Effector memory CD4-positive, alpha-beta T cell (primary cell): ENCODE data around the gene UROC1.

Experiments used
- DNase-seq, 3 donors: peaks; one replicate each; pipeline ENCODE4 v3.0.0-alpha.2; 2020
- H3K27ac ChIP-seq: 2 replicates; pipeline ENCODE4 v1.7.0; 2013; ENCODE audit warnings: mild to moderate bottlenecking, low read length, moderate library complexity; ENCODE audit not compliant: insufficient read depth, poor library complexity, severe bottlenecking
- H3K27me3 ChIP-seq: replicated peaks from 2 replicates; pipeline ENCODE4 v1.7.0; 2013; ENCODE audit warnings: mild to moderate bottlenecking, low read length; ENCODE audit not compliant: insufficient read depth, control insufficient read depth, poor library complexity, severe bottlenecking
- H3K36me3 ChIP-seq: 2 replicates; pipeline ENCODE4 v1.7.0; 2013; ENCODE audit warnings: mild to moderate bottlenecking, low read length, moderate library complexity; ENCODE audit not compliant: control insufficient read depth, insufficient read depth
- H3K4me1 ChIP-seq: 2 replicates; pipeline ENCODE4 v1.7.0; 2013; ENCODE audit warnings: low read length, mild to moderate bottlenecking; ENCODE audit not compliant: control insufficient read depth, insufficient read depth, poor library complexity, severe bottlenecking
- H3K4me3 ChIP-seq: 2 replicates; pipeline ENCODE4 v1.7.0; 2013; ENCODE audit warnings: low read length, low read depth, mild to moderate bottlenecking; ENCODE audit not compliant: insufficient read depth, poor library complexity, severe bottlenecking
- H3K9me3 ChIP-seq: 2 replicates; pipeline ENCODE4 v1.7.0; 2013; ENCODE audit warnings: mild to moderate bottlenecking, low read length, moderate library complexity; ENCODE audit not compliant: control insufficient read depth

The UROC1 gene

GRCh38 chr3:126481808-126482502, 35.6 kb downstream of the UROC1 start:
- Histone ChIP-seq H3K4me1 (peaks cover 2% of the 10 kb centered on the region), H3K27me3 (no peaks in the 10 kb centered on the region), H3K4me3 (no peak overlapping the region), H3K9me3 (no peaks in the 10 kb centered on the region), H3K36me3 (no peaks in the 10 kb centered on the region), H3K27ac (no peak overlapping the region)
- no peak for DNase-seq

GRCh38 chr3:126480861-126481260, 36.7 kb downstream of the UROC1 start:
- Histone ChIP-seq H3K27me3 (no peaks in the 10 kb centered on the region), H3K9me3 (no peaks in the 10 kb centered on the region), H3K4me1 (peaks cover 4% of the 10 kb centered on the region), H3K36me3 (no peaks in the 10 kb centered on the region), H3K27ac (no peak overlapping the region), H3K4me3 (no peak overlapping the region)
- no peak for DNase-seq

DNA sequence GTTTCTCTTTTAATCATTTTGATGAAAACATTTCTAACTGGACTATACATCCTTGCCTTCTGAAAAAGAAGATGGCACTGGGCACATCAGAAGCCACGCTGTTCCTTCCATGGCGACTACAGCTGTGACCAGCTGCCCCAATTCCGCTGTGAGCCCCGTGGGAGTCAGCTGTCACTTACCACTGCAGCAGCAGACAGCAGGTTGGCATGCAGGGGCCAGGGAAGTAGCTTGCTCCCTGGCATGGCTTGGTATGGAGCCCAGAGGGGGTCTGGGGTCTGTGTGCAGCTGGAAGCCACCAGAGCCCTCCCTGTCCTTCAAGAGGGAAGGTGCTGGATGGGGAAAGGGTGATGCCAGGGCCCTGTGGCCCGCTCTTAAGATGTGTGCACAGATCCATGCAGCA, 37.4 kb downstream of the UROC1 start:
- H3K4me1 ChIP-seq = peaks cover 4% of the 10 kb centered on the region
- no peak overlapping the region for H3K27ac ChIP-seq
- DNase-seq = no peak
- H3K27me3 ChIP-seq = no peaks in the 10 kb centered on the region
- no peak overlapping the region for H3K4me3 ChIP-seq
- H3K36me3 ChIP-seq = no peaks in the 10 kb centered on the region
- H3K9me3 ChIP-seq = no peaks in the 10 kb centered on the region

DNA sequence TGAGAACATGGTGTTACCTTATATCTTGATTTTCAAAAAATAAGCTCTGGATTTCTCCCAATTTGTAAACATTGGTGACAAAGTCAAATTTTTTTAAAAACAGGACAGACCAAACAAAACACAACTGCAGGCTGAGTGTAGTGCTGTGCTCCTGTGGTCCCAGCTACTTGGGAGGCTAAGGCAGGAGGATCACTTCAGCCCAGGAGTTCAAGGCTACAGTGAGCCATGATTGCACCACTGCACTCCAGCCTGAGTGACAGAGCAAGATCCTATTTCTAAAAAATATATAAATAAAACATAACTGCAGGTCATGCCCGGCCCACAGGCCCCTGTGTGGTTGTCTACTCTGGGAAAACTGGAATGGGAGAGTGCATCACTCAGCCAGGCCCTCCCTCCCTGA, 37.9 kb downstream of the UROC1 start:
- Histone ChIP-seq H3K9me3 (no peaks in the 10 kb centered on the region), H3K27ac (no peak overlapping the region), H3K36me3 (no peaks in the 10 kb centered on the region), H3K4me1 (peaks cover 9% of the 10 kb centered on the region), H3K27me3 (no peaks in the 10 kb centered on the region), H3K4me3 (no peak overlapping the region)
- no peak for DNase-seq

- Histone ChIP-seq H3K9me3 (no peaks in the 10 kb centered on the region), H3K4me1 (peaks cover 18% of the 10 kb centered on the region)
Observed at GRCh38 chr3:126478581-126479310, 38.8 kb downstream of the UROC1 start.

GRCh38 chr3:126477061-126477380, 40.6 kb downstream of the UROC1 start:
- no peaks in the 10 kb centered on the region for H3K36me3 ChIP-seq
- no peaks in the 10 kb centered on the region for H3K9me3 ChIP-seq
- H3K4me1 ChIP-seq = peaks cover 35% of the 10 kb centered on the region
- no peaks in the 10 kb centered on the region for H3K27me3 ChIP-seq
- no peak overlapping the region for H3K4me3 ChIP-seq
- DNase-seq = no peak
- no peak overlapping the region for H3K27ac ChIP-seq

More at GRCh38 chr3:126478581-126479310, 38.8 kb downstream of the UROC1 start:
- Histone ChIP-seq H3K4me3 (no peak overlapping the region), H3K27me3 (no peaks in the 10 kb centered on the region), H3K36me3 (no peaks in the 10 kb centered on the region), H3K27ac (no peak overlapping the region)
- no peak for DNase-seq

DNA sequence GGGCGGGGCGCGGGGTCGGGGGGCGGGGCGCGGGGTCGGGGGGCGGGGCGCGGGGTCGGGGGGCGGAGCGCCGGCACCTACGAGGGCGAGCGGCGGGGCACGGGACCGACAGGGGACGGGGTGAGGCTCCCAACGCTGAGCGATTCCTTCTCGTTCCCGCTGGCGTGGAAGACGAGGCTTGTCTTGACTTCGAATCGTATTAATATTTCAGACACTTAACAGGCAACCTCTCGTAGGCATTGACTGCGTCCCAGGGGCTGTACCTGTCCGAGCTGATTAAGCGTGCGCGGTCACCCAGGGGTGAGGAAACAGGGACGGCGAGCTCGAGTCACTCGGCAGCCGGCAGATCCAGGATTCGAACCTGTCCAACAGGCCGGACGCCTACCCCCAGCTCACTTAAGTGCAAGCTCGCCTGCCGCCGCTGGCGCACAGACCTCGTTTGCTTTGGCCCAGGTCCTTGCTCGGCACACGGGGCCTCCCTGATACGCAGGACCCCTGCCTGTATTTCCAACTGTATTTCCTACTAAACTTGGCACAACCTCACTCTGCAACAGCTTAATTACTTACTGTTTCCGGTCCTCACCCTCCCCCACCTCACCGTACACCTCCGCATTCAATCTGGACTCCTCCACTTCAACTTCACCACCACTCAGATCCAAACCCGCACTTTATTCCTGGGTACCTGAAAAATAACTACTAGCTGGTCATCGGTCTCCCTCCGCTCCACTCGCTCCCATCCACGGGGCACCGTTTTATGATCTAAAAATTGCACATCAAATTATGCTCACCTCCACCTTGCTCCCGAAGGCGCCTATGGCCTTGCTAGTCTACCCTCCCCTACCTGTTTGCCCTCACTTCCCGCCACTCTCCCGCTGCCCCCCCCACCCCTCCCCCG, 41.2 kb downstream of the UROC1 start:
- H3K27ac ChIP-seq = peak overlapping the region; percentile 59
- DNase-seq = no peak
- H3K4me1 ChIP-seq = peaks cover 36% of the 10 kb centered on the region

DNA sequence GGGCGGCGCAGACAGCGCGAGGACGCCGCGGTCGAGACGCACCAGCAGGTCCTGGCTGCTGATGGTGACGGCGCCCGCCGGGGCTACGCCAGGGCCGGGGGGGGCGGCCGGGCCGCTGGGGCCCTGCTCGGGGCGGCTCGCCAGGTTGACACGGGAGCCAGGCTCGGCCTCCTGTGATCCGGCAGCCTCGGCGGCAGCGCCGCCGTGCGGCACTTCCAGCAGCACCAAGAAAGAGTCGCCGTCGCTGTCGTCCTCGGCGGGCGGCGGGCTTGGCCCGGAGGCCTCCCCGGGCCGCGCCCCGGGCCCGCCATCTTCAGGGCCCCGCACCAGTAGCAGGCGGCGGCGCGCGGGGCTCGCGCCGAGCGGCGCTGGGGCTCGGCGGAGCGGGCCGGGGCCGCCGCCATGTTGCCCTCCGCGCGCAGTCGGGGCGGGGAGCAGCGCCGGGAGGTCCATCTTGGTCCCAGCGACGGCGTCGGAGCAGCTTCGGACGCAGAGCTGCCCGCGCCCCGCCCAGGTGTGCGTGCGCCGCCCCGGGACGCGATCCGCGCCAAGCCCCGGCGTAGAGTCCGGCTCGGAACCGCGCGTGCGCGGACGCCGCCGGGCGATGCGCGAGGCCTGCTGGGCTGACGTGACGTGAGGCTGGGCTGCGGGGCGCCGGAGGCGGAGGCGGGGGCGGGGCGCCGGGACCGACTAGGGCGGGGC, 42.0 kb downstream of the UROC1 start, which contains the start of gene ZXDC:
Gene ZXDC (minus strand): TSS at position 479 of the 702 bp plus-strand sequence. CDS start 26 bp downstream, at position 453.
- peaks cover 36% of the 10 kb centered on the region for H3K4me1 ChIP-seq
- H3K27me3 ChIP-seq = no peaks in the 10 kb centered on the region
- H3K36me3 ChIP-seq = peaks cover 10% of the 10 kb centered on the region
- DNase-seq = peak; percentile 86 to 90 (median 90)
- no peaks in the 10 kb centered on the region for H3K9me3 ChIP-seq
- peak within 1 kb of the TSS; percentile 66 for H3K4me3 ChIP-seq
- H3K27ac ChIP-seq = peak within 1 kb of the TSS; percentile 80

More for the DNA sequence above, 41.2 kb downstream of the UROC1 start:
- H3K27me3 ChIP-seq = no peaks in the 10 kb centered on the region
- no peaks in the 10 kb centered on the region for H3K9me3 ChIP-seq
- H3K36me3 ChIP-seq = peaks cover 1% of the 10 kb centered on the region
- H3K4me3 ChIP-seq = peak overlapping the region; percentile 66

- Histone ChIP-seq H3K4me3 (peak overlapping the region; percentile 59), H3K27ac (peak overlapping the region; percentile 80), H3K4me1 (peaks cover 36% of the 10 kb centered on the region), H3K27me3 (no peaks in the 10 kb centered on the region), H3K36me3 (peaks cover 18% of the 10 kb centered on the region), H3K9me3 (no peaks in the 10 kb centered on the region)
- DNase-seq = peak in 2 of 3 donors; percentile 8 to 14
Observed at GRCh38 chr3:126474498-126475412, 42.8 kb downstream of the UROC1 start.
